Medulla oblongata (tissue), 1 donor: ENCODE results near the gene CHURC1.
"Not testable (repeated sequence)": the region's sequence is repeated elsewhere in the genome, so short reads cannot be mapped to it uniquely, and the experiment has no call there.

ENCODE experiments used
- DNase-seq: peaks from one replicate; pipeline ENCODE4 v3.0.0-alpha.2; 2015; ENCODE audit errors: extremely low spot score

The CHURC1 gene

GRCh38 chr14:64910847-64911495, 3.3 kb upstream of the CHURC1 start:
- no peak for DNase-seq

GRCh38 chr14:64912261-64912660, 2.0 kb upstream of the CHURC1 start:
- no peak for DNase-seq

GRCh38 chr14:64913477-64913876, 778 bp upstream of the CHURC1 start:
- DNase-seq, result not testable (repeated sequence)

GRCh38 chr14:64915029-64915424, 772 bp downstream of the CHURC1 start:
- DNase-seq, result no peak

GRCh38 chr14:64915797-64916196, 1.5 kb downstream of the CHURC1 start:
- DNase-seq, result no peak

GRCh38 chr14:64918216-64918615, 4.0 kb downstream of the CHURC1 start:
- no peak for DNase-seq

- no peak for DNase-seq
These were observed 5.0 kb downstream of the CHURC1 start for GRCh38 chr14:64919215-64919614.

DNA sequence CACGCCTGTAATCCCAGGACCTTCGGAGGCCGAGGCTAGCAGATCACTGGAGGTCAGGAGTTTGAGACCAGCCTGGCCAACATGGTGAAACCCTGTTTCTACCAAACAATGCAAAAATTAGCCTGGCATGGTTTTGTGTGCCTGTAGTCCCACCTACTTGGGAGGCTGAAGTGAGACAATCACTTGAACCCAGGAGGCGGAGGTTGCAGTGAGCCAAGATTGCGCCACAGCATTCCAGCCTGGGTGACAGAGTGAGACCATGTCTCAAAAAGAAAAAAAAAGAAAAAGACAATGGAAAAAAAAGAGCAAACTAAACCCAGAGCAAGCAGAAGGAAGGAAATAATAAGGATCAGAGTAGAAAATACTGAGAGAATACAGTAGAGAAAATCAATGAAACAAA, 5.4 kb downstream of the CHURC1 start:
- no peak for DNase-seq

- DNase-seq, result no peak
These were observed 6.2 kb downstream of the CHURC1 start for GRCh38 chr14:64920465-64920864.

DNA sequence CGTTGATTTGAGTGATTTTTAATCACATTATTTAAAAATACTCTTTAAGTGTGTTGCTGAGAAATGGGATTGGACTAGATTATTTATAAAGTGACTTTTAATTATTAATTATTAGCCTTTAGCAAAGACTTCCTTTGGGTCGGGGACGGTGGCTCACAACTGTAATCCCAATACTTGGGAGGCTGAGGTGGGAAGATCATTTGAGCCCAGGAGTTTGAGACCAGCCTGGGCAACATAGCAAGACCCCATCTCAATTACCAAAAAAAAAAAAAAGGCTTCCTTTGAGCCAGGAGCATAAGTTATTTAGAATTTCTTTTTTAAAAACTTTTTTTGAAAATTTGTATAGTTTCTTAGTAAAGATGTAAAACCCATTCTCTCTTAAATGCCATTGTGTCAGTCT, 8.8 kb downstream of the CHURC1 start:
- DNase-seq, result no peak

GRCh38 chr14:64926398-64926995, 12.2 kb downstream of the CHURC1 start:
- no peak for DNase-seq

DNA sequence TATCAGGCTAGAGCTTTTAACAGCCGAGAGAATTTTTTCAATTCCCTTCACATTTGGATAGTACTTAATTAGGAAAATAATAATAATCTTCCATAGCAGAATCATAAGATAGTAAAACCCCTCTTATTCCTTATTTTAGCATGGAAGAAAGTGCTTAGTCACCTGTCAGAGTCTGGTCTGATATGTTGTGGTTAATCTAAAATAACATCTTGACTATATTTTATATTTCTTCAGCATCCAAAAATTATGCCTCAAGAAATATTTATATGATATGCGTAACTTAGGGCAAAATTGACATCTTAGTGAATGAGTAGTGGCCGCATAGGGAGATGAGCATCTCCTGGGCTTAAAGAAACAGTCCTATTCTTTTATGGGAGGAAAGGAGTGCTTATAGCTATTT, 12.8 kb downstream of the CHURC1 start:
- DNase-seq, result no peak

DNA sequence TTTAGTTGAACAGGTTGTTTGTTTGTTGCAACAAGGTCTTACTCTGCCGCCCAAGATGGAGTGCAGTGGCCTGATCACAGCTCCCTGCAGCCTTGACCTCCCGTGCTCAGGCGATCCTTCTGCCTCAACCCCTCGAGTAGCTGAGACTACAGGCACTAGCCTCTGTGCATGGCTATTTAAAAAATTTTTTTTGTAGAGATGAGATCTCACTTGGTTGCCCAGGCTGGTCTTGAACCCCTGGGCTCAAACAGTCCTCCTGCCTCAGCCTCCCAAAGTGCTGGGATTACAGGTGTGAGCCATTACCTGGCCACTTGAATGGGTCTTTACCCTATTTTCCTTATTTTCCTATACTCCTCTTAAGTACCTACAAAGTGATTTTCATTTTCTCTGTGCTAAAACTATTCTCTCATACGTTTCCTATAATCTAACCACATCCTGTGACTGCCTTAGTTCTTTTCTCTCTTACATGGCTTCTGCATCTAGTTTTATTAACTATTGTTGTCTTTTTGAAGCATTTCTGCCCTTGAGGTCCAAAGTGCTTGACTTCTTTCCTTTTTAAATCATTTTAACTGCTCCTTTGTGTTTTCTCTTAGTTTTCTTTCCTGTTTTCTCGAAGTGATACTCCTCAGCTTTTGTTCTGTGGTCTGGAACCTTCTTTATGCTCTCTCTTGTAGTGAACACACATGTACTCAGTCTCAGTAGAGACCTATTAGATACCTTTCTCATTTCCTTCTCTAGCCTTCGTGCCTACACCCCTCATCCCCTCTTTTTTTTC, 14.2 kb downstream of the CHURC1 start:
- DNase-seq, result no peak

GRCh38 chr14:64929014-64929359, 14.7 kb downstream of the CHURC1 start:
- DNase-seq, result no peak

- no peak for DNase-seq
These were observed 16.0 kb downstream of the CHURC1 start for GRCh38 chr14:64930085-64930843.

DNA sequence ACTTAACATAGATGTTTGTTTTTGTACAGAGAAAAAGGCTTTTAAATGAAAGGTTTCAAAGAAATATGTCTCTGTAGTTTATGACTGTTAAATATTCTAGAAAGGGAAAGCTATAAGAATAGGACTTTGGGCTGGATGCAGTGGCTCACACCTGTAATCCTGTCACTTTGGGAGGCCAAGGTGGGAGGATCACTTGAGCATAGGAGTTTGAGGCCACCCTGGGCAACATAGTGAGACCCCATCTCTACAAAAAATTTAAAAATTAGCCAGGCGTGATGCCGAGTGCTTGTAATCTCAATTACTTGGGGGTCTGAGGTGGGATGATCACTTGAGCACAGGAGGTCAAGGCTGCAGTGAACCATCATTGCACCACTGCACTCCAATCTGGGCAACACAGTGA, 16.9 kb downstream of the CHURC1 start:
- DNase-seq, result no peak

DNA sequence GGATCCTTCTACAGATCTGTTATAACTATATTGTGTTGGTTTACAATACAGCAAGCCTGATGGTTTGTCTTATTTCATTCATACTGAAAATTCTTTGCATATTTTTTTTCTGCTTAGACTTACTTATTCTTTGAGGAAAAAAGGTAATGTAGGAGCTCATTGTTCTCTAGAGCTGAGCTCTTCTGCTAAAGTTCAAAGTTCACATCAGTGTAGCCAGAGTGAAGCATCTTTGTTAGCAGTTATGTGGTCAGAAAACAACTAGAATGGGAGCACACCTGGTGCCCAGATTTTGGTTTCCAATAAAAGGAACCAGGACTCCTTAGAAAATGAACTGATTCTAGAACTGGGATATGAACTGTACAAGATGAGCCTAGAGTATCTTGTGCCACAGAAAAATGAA, 18.0 kb downstream of the CHURC1 start:
- no peak for DNase-seq

GRCh38 chr14:64934338-64934929, 20.2 kb downstream of the CHURC1 start:
- DNase-seq, result no peak

GRCh38 chr14:64935508-64935907, 21.3 kb downstream of the CHURC1 start:
- DNase-seq, result no peak

DNA sequence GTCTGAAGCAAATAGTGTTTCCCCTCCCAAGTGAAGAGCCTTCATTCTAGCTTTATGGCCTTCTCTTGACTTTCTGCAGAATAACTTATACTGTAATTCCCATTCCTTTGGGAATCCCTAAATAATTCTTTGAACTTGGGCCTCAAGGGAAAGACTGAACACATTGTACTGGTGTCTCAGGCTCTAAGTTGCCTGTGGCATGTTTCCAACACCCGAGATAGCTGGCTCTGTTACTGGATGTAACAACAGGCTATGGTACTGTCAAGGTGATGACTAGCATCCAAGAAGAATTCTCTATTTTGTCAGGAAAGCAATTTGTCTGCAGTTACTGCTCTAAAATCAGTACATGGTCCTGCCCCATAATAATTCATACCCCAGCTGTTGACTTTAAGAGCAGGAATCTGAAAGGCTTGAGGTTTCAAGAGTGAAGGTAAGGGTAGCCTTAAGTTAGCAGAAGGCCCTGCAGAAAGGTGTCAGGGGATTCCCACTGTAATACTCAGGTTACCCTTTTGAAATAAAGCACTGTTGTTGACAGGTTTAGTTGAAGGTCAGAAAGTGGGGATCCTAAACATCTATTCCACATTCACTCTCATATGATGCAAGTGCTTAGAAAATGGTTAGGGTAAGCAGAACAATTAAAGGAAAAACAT, 23.0 kb downstream of the CHURC1 start:
- peak; percentile 53 for DNase-seq

- DNase-seq, result peak; percentile 49
These were observed 23.6 kb downstream of the CHURC1 start for GRCh38 chr14:64937821-64938193.
